OCI-LY1 (cell line): ENCODE data around the gene TMEM151A.

Experiments
- EZH2 ChIP-seq: fragments of 200-600 bp; sonication (generic), shearing (Covaris generic); IDR thresholded peaks from 2 replicates; pipeline ENCODE4 v1.8.0; 2017; ENCODE audit warnings: borderline replicate concordance, mixed run types, mild to moderate bottlenecking, antibody characterized with exemption, low read length, moderate library complexity, mixed read lengths
- TF ChIP-seq, protein P1 (sequence below): fragments of 200-600 bp; sonication (generic), shearing (Covaris generic); IDR thresholded peaks from 2 replicates; pipeline ENCODE4 v1.5.1; 2017; ENCODE audit warnings: mild to moderate bottlenecking, antibody characterized with exemption, low read length, moderate library complexity, mixed read lengths

DNA sequence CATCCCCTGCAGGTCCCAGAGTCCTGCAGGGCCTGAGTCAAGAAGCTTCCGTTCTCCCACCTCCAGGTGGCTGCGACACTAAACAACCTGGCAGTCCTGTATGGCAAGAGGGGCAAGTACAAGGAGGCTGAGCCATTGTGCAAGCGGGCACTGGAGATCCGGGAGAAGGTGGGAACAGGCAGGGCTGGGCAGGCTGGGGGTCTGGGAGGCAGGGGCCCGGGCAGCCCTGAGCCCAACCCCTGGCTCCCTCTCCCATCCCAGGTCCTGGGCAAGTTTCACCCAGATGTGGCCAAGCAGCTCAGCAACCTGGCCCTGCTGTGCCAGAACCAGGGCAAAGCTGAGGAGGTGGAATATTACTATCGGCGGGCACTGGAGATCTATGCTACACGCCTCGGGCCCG, 27.9 kb upstream of the TMEM151A start:
- TF ChIP-seq, protein P1, sequence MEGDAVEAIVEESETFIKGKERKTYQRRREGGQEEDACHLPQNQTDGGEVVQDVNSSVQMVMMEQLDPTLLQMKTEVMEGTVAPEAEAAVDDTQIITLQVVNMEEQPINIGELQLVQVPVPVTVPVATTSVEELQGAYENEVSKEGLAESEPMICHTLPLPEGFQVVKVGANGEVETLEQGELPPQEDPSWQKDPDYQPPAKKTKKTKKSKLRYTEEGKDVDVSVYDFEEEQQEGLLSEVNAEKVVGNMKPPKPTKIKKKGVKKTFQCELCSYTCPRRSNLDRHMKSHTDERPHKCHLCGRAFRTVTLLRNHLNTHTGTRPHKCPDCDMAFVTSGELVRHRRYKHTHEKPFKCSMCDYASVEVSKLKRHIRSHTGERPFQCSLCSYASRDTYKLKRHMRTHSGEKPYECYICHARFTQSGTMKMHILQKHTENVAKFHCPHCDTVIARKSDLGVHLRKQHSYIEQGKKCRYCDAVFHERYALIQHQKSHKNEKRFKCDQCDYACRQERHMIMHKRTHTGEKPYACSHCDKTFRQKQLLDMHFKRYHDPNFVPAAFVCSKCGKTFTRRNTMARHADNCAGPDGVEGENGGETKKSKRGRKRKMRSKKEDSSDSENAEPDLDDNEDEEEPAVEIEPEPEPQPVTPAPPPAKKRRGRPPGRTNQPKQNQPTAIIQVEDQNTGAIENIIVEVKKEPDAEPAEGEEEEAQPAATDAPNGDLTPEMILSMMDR: no peak
- no peak for TF ChIP-seq EZH2
